Pancreas (tissue), 10 donors: ENCODE results near the gene ANKRD61. TPM values are rescaled to one million over a fixed set of nuclear protein-coding genes. Genes with fewer than 3 reads are reported as not detected.

Source experiments
- ATAC-seq, 4 donors: fragments of 200-7000 bp; cut with Tn5 transposase; one replicate each; pipeline versions ENCODE4 v1.8.0 to v1.9.1; 2020; ENCODE audit warnings: mild to moderate bottlenecking in 4 of 4, moderate library complexity in 4 of 4
- DNase-seq, 6 donors: peaks; one replicate each; pipeline ENCODE4 v3.0.0-alpha.2; 2020
- FAIRE-seq: peaks from 2 replicates; lab custom pipeline; 2012; peaks lifted over from hg19 to GRCh38; lab: Jason Lieb, UNC
- H3K27ac ChIP-seq, 4 donors: fragments of 200-600 bp; sonication (generic); 1 replicate in 3 of 4; 2 replicates in 1 of 4; pipeline versions ENCODE4 v1.5.0 to v1.8.0; 2020
- H3K27me3 ChIP-seq, 4 donors: fragments of 200-600 bp; one replicate each; pipeline ENCODE4 v1.8.0; 2021
- H3K36me3 ChIP-seq, 3 donors: fragments of 200-600 bp; sonication (generic) in 1 of 3; one replicate each; pipeline versions ENCODE4 v1.5.0 to v1.8.0; 2020 to 2021
- H3K4me1 ChIP-seq, 3 donors: fragments of 200-600 bp; one replicate each; pipeline ENCODE4 v1.8.0; 2021
- H3K4me3 ChIP-seq, 4 donors: fragments of 200-600 bp; sonication (generic) in 2 of 4; one replicate each; pipeline versions ENCODE4 v1.5.0 to v1.8.0; 2020 to 2021
- H3K9me3 ChIP-seq, 4 donors: fragments of 200-600 bp; one replicate each; pipeline ENCODE4 v1.8.0; 2021
- WGBS, 2 donors: extraction: QIAGEN DNeasy Blood & Tissue Kit; methylation state at CpG; one replicate each; pipeline ENCODE4 v1.1.7; 2013; 5-methylcytosine and 5-hydroxymethylcytosine counted together
- intact Hi-C, 3 donors: fragments of 100-400 bp; cut with DNase I; formaldehyde crosslinking; loops; one replicate each; pipeline versions ENCODE4 v1.11.1 to v1.14.2; 2022
- polyA plus RNA-seq, 2 donors: library from polyadenylated mRNA; stranded (reverse); fragments of 200-250 nt; gene quantifications; one replicate each; pipeline ENCODE4 v1.2.3, GENCODE V29; 2013
- total RNA-seq, 6 donors: library from RNA; stranded (reverse); fragmentation: NEBNext Ultra II Directional in 4 of 6; extraction: Animal tissue kit (Norgen Biotek cat#: 25700) in 4 of 6; gene quantifications; one replicate each; pipeline versions ENCODE4 v1.2.1 to v1.2.4, GENCODE V29; 2021 to 2023
- TF ChIP-seq, protein P1 (sequence below), 4 donors: fragments of 200-600 bp; sonication (generic) in 3 of 4; IDR thresholded peaks; one replicate each; pipeline versions ENCODE4 v1.5.0 to v1.8.0; 2021; ENCODE audit warnings: antibody characterized with exemption in 4 of 4
- donor health status: healthy with polysubstance abuse.
- donor health status: DM: no; HTN: no; CAD: no; lungs with moderate emphysema.
- donor health status: DM: no; HTN: no; CAD: no.
- donor health status: control.
- donor health status: control.
- donor health status: Bipolar disorder and iron deficiency.
- donor health status: DM: yes; HTN: yes; CAD: no.
- donor health status: DM: no; HTN: no; CAD: no.
- donor health status: DM: no; HTN: no; CAD: no.
- donor health status: DM: yes; HTN: yes; CAD: no.

Gene ANKRD61
- total and polyA plus RNA-seq, 8 donors, result not detected

DNA sequence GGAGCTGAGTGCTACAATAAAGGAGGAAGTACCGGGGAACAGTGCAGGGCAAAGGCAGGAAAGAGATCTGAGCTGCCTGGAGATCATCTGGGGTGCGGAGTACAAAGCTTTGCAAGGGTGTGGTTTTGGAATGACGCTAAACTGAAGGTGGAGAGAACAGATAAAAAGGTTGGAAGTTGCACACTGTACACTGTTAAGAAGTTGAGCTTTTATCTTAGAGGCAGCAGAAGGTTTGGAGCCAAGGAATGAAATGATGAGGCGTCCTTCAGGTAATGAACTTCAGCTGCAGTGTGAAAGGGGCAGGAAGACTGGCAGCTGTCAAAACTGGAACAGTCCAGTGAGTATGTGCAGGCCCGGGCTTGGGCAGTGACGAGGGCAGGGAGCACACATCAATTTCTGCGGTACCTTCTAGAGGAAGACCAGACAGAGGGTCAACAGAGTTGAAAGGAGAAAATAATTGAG, 7.2 kb upstream of the ANKRD61 start:
- Histone ChIP-seq H3K4me1 (no peaks in the 10 kb centered on the region), H3K36me3 (peaks cover 7 to 69% (median 30%) of the 10 kb centered on the region in 3 donors), H3K4me3 (no peak overlapping the region), H3K9me3 (no peaks in the 10 kb centered on the region), H3K27me3 (no peaks in the 10 kb centered on the region), H3K27ac (no peak overlapping the region)
- intact Hi-C loops, result no loop called here
- no peak for ATAC-seq
- 91 to 98% methylated on average over 7 of the region's 7 CpGs for WGBS, 2 donors
- no peak for FAIRE-seq
- no peak for DNase-seq
- TF ChIP-seq, protein P1, sequence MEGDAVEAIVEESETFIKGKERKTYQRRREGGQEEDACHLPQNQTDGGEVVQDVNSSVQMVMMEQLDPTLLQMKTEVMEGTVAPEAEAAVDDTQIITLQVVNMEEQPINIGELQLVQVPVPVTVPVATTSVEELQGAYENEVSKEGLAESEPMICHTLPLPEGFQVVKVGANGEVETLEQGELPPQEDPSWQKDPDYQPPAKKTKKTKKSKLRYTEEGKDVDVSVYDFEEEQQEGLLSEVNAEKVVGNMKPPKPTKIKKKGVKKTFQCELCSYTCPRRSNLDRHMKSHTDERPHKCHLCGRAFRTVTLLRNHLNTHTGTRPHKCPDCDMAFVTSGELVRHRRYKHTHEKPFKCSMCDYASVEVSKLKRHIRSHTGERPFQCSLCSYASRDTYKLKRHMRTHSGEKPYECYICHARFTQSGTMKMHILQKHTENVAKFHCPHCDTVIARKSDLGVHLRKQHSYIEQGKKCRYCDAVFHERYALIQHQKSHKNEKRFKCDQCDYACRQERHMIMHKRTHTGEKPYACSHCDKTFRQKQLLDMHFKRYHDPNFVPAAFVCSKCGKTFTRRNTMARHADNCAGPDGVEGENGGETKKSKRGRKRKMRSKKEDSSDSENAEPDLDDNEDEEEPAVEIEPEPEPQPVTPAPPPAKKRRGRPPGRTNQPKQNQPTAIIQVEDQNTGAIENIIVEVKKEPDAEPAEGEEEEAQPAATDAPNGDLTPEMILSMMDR (IDR thresholded peaks at IDR 0.05), result no peak

DNA sequence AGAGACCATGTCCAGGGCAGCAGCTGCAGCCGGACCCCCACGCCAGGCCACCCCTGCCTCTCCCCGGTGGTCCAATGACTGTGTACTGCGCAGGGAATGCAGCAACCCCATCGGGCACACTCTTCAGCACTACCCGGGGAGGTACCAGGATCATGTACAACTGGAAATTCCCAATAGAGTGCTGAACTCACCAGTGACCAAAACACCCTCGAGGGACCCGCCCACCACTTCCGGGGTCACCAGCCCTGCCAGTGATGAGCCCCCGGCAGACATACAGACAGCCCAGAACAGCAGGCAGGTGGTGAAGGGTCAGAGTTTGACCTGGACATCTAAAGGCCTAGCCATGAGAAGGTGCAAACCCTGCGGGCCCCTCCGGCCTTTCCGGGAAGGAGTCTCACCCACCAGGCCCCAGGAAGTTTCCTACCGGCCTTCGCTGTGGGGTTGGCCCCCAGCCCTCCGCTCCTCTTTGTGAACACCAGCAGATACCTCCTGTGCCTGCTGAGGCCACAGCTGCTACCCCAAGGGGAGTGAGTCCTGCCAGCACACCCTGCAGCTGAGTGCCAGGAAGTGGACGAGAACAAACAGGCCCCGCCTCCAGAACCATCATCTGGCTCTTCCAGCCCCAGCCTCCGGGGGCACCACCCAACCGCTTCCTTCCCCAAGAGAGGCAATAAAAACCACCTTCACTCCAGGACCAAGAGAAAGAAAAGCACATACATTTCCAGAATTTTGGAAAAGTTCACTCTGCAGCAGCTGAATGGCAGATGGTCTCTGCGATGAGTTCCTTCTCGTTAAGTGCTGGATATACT, 5.0 kb upstream of the ANKRD61 start:
- no peak for FAIRE-seq
- intact Hi-C loops, result no loop called here
- 88 to 90% methylated on average over 22 of the region's 22 CpGs for WGBS, 2 donors
- Histone ChIP-seq H3K9me3 (no peaks in the 10 kb centered on the region), H3K36me3 (peaks cover 7 to 73% (median 30%) of the 10 kb centered on the region in 3 donors), H3K4me3 (no peak overlapping the region), H3K4me1 (no peaks in the 10 kb centered on the region), H3K27me3 (no peaks in the 10 kb centered on the region), H3K27ac (peak overlapping the region in 2 of 4 donors; percentile 6 to 22)
- ATAC-seq, result peak in 3 of 4 donors; percentile 82 to 87 (median 86)
- DNase-seq, result peak in 3 of 6 donors; percentile 11 to 39 (median 36)
- TF ChIP-seq, protein P1 (IDR thresholded peaks at IDR 0.05), result no peak

- ATAC-seq, result peak in 2 of 4 donors; percentile 46 to 47
- no peaks in the 10 kb centered on the region for H3K27me3 ChIP-seq
- H3K9me3 ChIP-seq, result no peaks in the 10 kb centered on the region
- H3K36me3 ChIP-seq, result peaks cover 7 to 67% (median 28%) of the 10 kb centered on the region in 3 donors
- intact Hi-C loops, result no loop called here
- TF ChIP-seq, protein P1 (IDR thresholded peaks at IDR 0.05), result no peak
- H3K4me3 ChIP-seq, result no peak overlapping the region
- peak overlapping the region in 2 of 4 donors; percentile 6 to 22 for H3K27ac ChIP-seq
- no peaks in the 10 kb centered on the region for H3K4me1 ChIP-seq
- no peak for FAIRE-seq
- 87 to 89% methylated on average over 12 of the region's 12 CpGs for WGBS, 2 donors
- no peak for DNase-seq
Observed at GRCh38 chr7:6026820-6027311, 4.3 kb upstream of the ANKRD61 start.

- Histone ChIP-seq H3K27me3 (no peaks in the 10 kb centered on the region), H3K4me3 (no peak overlapping the region), H3K27ac (no peak overlapping the region), H3K36me3 (peaks cover 7 to 57% (median 19%) of the 10 kb centered on the region in 3 donors), H3K9me3 (no peaks in the 10 kb centered on the region), H3K4me1 (no peaks in the 10 kb centered on the region)
- ATAC-seq, result no peak
- WGBS, 2 donors, result 100% methylated on average over 1 of the region's 1 CpG
- intact Hi-C loops, result no loop called here
- TF ChIP-seq, protein P1 (IDR thresholded peaks at IDR 0.05), result no peak
- no peak for FAIRE-seq
- DNase-seq, result no peak
Observed at GRCh38 chr7:6027806-6028365, 3.3 kb upstream of the ANKRD61 start.
